H7 (cell line): Measurements from ENCODE around the gene HOXC9. TPM values are rescaled to one million over a fixed set of nuclear protein-coding genes. Genes with fewer than 3 reads are reported as not detected.

Source experiments
- DNase-seq: peaks from one replicate; pipeline ENCODE4 v3.0.0; 2012
- H3K27me3 ChIP-seq: 2 replicates; pipeline ENCODE4 v1.6.0; 2011; ENCODE audit warnings: mild to moderate bottlenecking, low read length; ENCODE audit not compliant: control insufficient read depth, insufficient read depth
- H3K36me3 ChIP-seq: replicated peaks from 2 replicates; pipeline ENCODE4 v1.5.1; 2011; ENCODE audit warnings: low read length; ENCODE audit not compliant: control insufficient read depth, insufficient read depth
- H3K4me3 ChIP-seq: 2 replicates; pipeline ENCODE4 v1.5.1; 2011; ENCODE audit warnings: low read depth, mild to moderate bottlenecking, control low read depth, low read length, moderate library complexity; ENCODE audit not compliant: insufficient read depth
- total RNA-seq: library from RNA; depleted of rRNA; stranded (reverse); fragments of >200 nt; shearing (Covaris generic); gene quantifications from 2 replicates; pipeline ENCODE4 v1.2.3, GENCODE V29; 2014

Gene HOXC9
- total RNA-seq, 1 experiment from 2014 or later, result not detected

DNA sequence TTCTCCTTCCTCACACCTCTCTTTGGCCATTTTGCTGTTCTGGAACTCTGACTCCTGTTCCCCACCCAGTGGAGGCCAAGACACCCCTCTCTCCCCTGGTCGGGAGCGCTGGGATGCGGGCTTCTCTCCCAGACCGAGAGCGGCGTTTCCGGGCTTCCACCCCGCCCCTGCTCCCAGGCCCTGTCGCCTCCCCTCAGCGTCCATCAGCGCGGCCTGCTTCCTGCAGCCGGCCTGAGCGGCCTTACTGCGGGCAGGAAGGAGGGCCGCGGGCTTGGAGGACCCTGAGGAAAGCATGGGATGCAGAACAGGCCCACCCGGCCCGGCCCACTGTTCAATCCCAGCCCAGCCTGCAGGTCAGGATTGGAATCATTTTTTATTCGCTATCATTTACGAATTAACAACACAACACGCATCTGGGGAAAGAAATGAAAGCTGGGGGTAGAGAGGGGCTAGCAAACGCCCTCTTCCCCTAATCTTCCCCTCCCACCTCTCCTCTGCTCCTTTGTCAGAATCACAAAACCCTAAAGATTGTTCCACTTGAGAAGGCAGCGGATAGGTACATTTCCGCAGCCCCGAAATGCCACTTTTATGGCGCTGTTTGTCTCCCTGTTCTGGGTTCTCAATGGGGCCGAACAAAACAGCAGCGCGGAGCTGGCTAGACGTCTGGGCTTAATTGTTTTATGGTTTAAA is 5.0 kb downstream of the HOXC9 start:
- H3K4me3 ChIP-seq, result no peak overlapping the region
- H3K27me3 ChIP-seq, result peaks cover 100% of the 10 kb centered on the region
- peak; percentile 70 for DNase-seq
- no peaks in the 10 kb centered on the region for H3K36me3 ChIP-seq

DNA sequence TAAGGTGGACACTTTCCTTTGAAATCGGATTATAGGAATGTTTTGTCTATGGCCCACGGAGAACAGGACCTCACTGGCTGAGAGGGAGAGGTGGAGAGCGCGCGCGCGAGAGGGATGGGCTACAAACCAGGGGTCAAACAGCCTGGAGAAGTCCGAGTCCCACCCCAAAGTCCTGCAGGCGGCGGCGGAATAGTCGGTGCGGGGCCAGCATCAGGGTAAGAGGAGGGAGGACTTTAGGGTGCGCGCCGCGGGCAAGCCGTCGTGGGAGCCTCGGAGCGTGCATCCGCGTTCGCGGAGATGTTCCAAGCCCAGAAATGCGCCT is 5.5 kb downstream of the HOXC9 start:
- Histone ChIP-seq H3K36me3 (no peaks in the 10 kb centered on the region), H3K4me3 (no peak overlapping the region), H3K27me3 (peaks cover 100% of the 10 kb centered on the region)
- peak; percentile 65 for DNase-seq

GRCh38 chr12:54005853-54006558 is 6.0 kb downstream of the HOXC9 start:
- DNase-seq, result peak; percentile 97
- no peak overlapping the region for H3K4me3 ChIP-seq
- H3K27me3 ChIP-seq, result peaks cover 100% of the 10 kb centered on the region
- H3K36me3 ChIP-seq, result no peaks in the 10 kb centered on the region

GRCh38 chr12:54006559-54007220 is 6.7 kb downstream of the HOXC9 start:
- Histone ChIP-seq H3K4me3 (no peak overlapping the region), H3K36me3 (no peaks in the 10 kb centered on the region), H3K27me3 (peaks cover 100% of the 10 kb centered on the region)
- no peak for DNase-seq

- Histone ChIP-seq H3K36me3 (no peaks in the 10 kb centered on the region), H3K27me3 (peaks cover 100% of the 10 kb centered on the region), H3K4me3 (no peak overlapping the region)
- DNase-seq, result no peak
These were observed 7.7 kb downstream of the HOXC9 start for GRCh38 chr12:54007538-54008259.

- DNase-seq, result no peak
- Histone ChIP-seq H3K27me3 (peaks cover 100% of the 10 kb centered on the region), H3K36me3 (no peaks in the 10 kb centered on the region), H3K4me3 (no peak overlapping the region)
These were observed 8.2 kb downstream of the HOXC9 start for GRCh38 chr12:54008260-54008552.

GRCh38 chr12:54009171-54010052 is 9.5 kb downstream of the HOXC9 start:
- peaks cover 100% of the 10 kb centered on the region for H3K27me3 ChIP-seq
- no peaks in the 10 kb centered on the region for H3K36me3 ChIP-seq
- H3K4me3 ChIP-seq, result no peak overlapping the region
- peak; percentile 77 for DNase-seq

DNA sequence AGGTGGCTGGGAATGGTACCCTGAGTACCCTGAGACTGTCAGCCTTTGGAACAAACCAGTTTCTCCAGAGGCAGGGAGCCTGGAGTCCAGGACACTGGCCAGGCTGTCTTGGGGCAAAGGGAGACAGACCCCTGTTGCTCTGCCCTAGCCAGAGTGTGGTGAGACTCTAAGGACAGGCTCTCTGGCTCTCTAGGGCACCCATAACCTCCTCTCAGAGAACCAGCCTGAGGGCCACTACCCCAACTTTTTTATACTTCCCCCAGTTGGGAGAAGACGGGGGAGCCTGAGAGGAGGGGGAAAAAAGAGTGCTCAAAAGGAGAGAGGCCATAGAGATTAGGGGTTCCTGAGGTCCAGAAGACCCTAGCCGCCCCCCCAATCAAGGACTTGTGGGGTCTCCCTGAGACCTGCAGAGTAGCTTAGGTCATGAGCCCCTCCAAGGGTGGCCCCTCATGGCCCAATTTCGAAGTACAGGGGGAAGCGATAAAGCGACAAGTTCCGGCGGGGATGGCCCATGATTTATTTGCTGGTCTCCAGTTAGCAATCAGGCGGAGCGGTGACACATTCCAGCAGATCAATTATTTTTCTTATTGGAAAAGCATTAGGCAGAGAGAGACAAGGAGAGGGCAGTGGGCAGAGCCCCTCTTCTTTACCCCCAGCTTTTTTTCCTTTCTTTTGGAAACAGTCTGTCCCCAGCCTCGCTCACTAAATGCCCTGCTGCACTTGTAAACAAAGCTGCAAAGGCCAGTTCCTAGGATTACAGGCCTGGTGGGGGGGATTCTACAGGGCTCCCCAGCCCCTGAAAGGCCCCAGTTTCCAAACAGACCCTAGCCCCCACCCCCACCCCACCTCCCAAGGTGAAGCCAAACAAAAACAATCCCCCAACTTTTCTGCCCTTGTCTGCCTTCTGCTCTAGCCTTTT is 10.4 kb downstream of the HOXC9 start:
- no peak for DNase-seq
- Histone ChIP-seq H3K27me3 (peaks cover 100% of the 10 kb centered on the region), H3K36me3 (no peaks in the 10 kb centered on the region), H3K4me3 (no peak overlapping the region)

GRCh38 chr12:54010972-54011664 is 11.2 kb downstream of the HOXC9 start:
- Histone ChIP-seq H3K27me3 (peaks cover 100% of the 10 kb centered on the region), H3K36me3 (no peaks in the 10 kb centered on the region), H3K4me3 (no peak overlapping the region)
- no peak for DNase-seq

DNA sequence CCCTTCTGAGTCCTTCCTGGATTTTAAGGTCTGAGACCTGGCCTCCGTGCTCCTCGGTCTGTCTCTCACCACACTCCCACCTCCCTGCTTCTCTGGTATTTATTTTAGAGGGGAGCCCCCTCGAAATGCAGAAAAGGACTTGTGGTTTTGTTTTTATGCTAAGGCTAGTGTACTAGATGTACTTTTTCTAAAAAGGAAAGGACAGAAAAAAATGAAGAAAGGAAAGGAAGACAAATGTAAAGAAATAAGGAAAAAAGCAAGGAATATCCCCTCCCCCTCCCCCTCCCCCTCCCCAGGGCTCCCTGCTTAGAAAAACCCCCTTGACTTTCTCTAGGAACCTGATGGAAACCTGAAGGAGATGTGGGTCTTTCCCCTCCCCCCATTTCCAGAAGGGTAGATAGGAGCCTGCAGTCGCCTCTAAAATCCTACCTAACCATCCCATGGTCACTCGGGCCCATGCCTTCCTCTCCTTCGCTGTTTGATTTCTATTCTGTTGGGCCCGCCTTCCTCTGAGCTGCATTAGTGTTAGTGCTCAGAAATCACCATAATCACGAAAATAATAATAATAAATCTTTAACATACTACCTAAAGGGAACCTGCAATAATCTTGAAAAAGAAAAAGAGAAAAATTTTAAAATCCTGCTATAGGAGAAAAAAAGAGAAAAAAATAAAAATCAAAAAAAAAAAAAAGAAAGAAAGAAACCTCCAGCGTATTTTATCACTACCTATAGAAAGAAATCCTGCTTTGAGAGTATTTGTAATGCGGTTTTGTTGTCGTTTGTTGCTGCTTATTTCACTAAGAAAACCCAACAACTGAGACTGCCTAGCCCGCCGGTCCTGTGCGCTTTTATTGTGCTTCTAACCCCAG is 11.9 kb downstream of the HOXC9 start:
- peaks cover 100% of the 10 kb centered on the region for H3K27me3 ChIP-seq
- H3K4me3 ChIP-seq, result no peak overlapping the region
- H3K36me3 ChIP-seq, result no peaks in the 10 kb centered on the region
- peak; percentile 67 for DNase-seq

GRCh38 chr12:54012631-54013409 is 12.9 kb downstream of the HOXC9 start:
- DNase-seq, result no peak
- H3K36me3 ChIP-seq, result no peaks in the 10 kb centered on the region
- peaks cover 99% of the 10 kb centered on the region for H3K27me3 ChIP-seq
- H3K4me3 ChIP-seq, result no peak overlapping the region
